PC-9 (cell line): ENCODE results near the gene SDC1.

Experiments used
- CTCF ChIP-seq: fragments of 200-600 bp; sonication (generic); conservative IDR thresholded peaks from 2 replicates; pipeline ENCODE4 v1.6.1; 2017; ENCODE audit warnings: mixed run types, antibody characterized with exemption, mild to moderate bottlenecking, moderate library complexity
- EZH2 ChIP-seq: fragments of 200-600 bp; sonication (generic); IDR thresholded peaks from 2 replicates; pipeline ENCODE4 v1.8.0; 2017; ENCODE audit warnings: antibody characterized with exemption, low read depth

GRCh38 chr2:20219763-20220380 is 5.1 kb downstream of the SDC1 start:
- TF ChIP-seq CTCF, result no peak
- no peak for TF ChIP-seq EZH2
